DOHH2 (cell line): ENCODE data around the gene MAGI1.

ENCODE experiments used
- H3F3A ChIP-seq: fragments of 200-600 bp; sonication (generic), shearing (Covaris generic); 2 replicates; pipeline ENCODE4 v1.6.0; 2016; ENCODE audit warnings: antibody characterized with exemption, mild to moderate bottlenecking; ENCODE audit not compliant: control insufficient read depth, insufficient read depth
- H3K27ac ChIP-seq: fragments of 200-600 bp; sonication (generic); 2 replicates; pipeline ENCODE4 v1.5.1; 2014; ENCODE audit warnings: low read depth, mild to moderate bottlenecking, low read length, moderate library complexity
- H3K27me3 ChIP-seq: fragments of 200-600 bp; sonication (generic); 2 replicates; pipeline ENCODE4 v1.6.1; 2014; ENCODE audit warnings: mild to moderate bottlenecking, low read length, mixed read lengths; ENCODE audit not compliant: control insufficient read depth
- H3K36me3 ChIP-seq: fragments of 200-600 bp; sonication (generic); 2 replicates; pipeline ENCODE4 v1.6.1; 2014; ENCODE audit warnings: mild to moderate bottlenecking, low read length, moderate library complexity, mixed read lengths; ENCODE audit not compliant: control insufficient read depth
- H3K4me1 ChIP-seq: fragments of 200-600 bp; sonication (generic); 2 replicates; pipeline ENCODE4 v1.6.1; 2014; ENCODE audit warnings: mild to moderate bottlenecking, low read length, mixed read lengths; ENCODE audit not compliant: control insufficient read depth
- H3K4me2 ChIP-seq: fragments of 200-600 bp; sonication (generic); 2 replicates; pipeline ENCODE4 v1.6.0; 2014; ENCODE audit warnings: mild to moderate bottlenecking, low read length, moderate library complexity
- H3K4me3 ChIP-seq: fragments of 200-600 bp; sonication (generic); 2 replicates; pipeline ENCODE4 v1.5.1; 2014; ENCODE audit warnings: mild to moderate bottlenecking, low read length, mixed read lengths
- H3K79me2 ChIP-seq: fragments of 200-600 bp; sonication (generic); 2 replicates; pipeline ENCODE4 v1.6.1; 2014; ENCODE audit warnings: mild to moderate bottlenecking, low read length, mixed read lengths; ENCODE audit not compliant: control insufficient read depth
- H3K9me2 ChIP-seq: fragments of 200-600 bp; sonication (generic); replicated peaks from 2 replicates; pipeline ENCODE4 v1.6.1; 2014; ENCODE audit warnings: mild to moderate bottlenecking, low read length, mixed read lengths; ENCODE audit not compliant: control insufficient read depth
- H3K9me3 ChIP-seq: fragments of 200-600 bp; sonication (generic); 2 replicates; pipeline ENCODE4 v1.6.1; 2014; ENCODE audit warnings: antibody characterized with exemption, low read length, mixed read lengths; ENCODE audit not compliant: control insufficient read depth, insufficient read depth
- H4K20me1 ChIP-seq: fragments of 200-600 bp; sonication (generic); 2 replicates; pipeline ENCODE4 v1.6.0; 2014; ENCODE audit warnings: low read depth, mild to moderate bottlenecking, antibody characterized with exemption, low read length, moderate library complexity; ENCODE audit not compliant: control insufficient read depth, insufficient read depth
- EZH2phosphoT487 ChIP-seq: fragments of 200-600 bp; sonication (generic); IDR thresholded peaks from 2 replicates; pipeline ENCODE4 v1.6.1; 2017; ENCODE audit warnings: borderline replicate concordance, mild to moderate bottlenecking, antibody characterized with exemption, low read length, moderate library complexity, mixed read lengths
- TF ChIP-seq, protein P1 (sequence below): fragments of 200-600 bp; sonication (generic); IDR thresholded peaks from one replicate; pipeline ENCODE4 v1.5.1; 2014; ENCODE audit warnings: antibody characterized with exemption, mild to moderate bottlenecking, low read depth, low read length; ENCODE audit not compliant: poor library complexity, severe bottlenecking

The MAGI1 gene

DNA sequence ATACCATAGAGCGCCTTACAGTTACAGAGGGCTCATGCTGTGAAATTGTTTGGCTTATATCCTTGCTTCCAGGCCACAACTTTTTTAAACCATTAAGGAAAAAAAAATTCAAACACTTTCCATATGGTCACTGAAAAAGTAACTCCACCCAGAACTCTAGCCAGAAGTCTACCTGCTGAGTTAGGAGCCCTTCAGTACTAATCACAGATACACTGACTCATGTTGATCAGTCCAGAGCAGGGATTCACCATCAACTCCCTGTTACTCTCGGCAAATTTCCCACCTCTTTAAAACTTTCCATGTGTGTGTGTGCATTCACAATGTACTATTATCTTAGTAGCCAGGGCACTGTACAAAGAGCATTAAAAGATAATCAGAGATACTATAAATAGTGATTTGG lies 372.8 kb downstream of the MAGI1 start:
- Histone ChIP-seq H3K27ac (no peak overlapping the region), H3K79me2 (no peaks in the 10 kb centered on the region), H3K4me1 (no peaks in the 10 kb centered on the region), H4K20me1 (no peaks in the 10 kb centered on the region), H3K36me3 (no peaks in the 10 kb centered on the region), H3K27me3 (no peaks in the 10 kb centered on the region), H3K4me3 (no peak overlapping the region), H3K9me3 (no peaks in the 10 kb centered on the region), H3K4me2 (no peak overlapping the region), H3K9me2 (no peaks in the 10 kb centered on the region), H3F3A (no peaks in the 10 kb centered on the region)
- TF ChIP-seq EZH2phosphoT487 = no peak
- TF ChIP-seq, protein P1, sequence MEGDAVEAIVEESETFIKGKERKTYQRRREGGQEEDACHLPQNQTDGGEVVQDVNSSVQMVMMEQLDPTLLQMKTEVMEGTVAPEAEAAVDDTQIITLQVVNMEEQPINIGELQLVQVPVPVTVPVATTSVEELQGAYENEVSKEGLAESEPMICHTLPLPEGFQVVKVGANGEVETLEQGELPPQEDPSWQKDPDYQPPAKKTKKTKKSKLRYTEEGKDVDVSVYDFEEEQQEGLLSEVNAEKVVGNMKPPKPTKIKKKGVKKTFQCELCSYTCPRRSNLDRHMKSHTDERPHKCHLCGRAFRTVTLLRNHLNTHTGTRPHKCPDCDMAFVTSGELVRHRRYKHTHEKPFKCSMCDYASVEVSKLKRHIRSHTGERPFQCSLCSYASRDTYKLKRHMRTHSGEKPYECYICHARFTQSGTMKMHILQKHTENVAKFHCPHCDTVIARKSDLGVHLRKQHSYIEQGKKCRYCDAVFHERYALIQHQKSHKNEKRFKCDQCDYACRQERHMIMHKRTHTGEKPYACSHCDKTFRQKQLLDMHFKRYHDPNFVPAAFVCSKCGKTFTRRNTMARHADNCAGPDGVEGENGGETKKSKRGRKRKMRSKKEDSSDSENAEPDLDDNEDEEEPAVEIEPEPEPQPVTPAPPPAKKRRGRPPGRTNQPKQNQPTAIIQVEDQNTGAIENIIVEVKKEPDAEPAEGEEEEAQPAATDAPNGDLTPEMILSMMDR = no peak

DNA sequence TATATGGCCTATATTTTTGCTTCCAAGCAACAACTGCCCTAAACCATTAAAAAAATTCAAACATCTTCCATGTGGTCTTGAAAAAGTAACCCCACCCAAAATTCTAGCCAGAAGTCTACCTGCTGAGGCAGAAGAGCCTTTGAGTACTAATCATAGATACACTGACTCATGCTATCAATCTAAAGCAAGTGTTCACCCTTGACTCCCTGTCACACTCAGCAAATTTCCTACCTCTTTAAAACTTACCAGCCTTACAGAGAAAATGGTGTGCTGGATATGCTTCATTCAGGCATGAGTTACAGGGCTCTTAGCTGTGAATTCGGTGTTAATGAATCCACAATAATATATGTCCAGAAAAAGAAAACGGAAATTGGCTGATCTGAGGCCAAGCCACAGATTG lies 373.8 kb downstream of the MAGI1 start:
- Histone ChIP-seq H3K4me3 (no peak overlapping the region), H3K36me3 (no peaks in the 10 kb centered on the region), H3F3A (no peaks in the 10 kb centered on the region), H3K9me3 (no peaks in the 10 kb centered on the region), H3K4me1 (no peaks in the 10 kb centered on the region), H4K20me1 (no peaks in the 10 kb centered on the region), H3K4me2 (no peak overlapping the region), H3K9me2 (no peaks in the 10 kb centered on the region), H3K27me3 (no peaks in the 10 kb centered on the region), H3K79me2 (no peaks in the 10 kb centered on the region), H3K27ac (no peak overlapping the region)
- no peak for TF ChIP-seq EZH2phosphoT487
- TF ChIP-seq, protein P1 = no peak

DNA sequence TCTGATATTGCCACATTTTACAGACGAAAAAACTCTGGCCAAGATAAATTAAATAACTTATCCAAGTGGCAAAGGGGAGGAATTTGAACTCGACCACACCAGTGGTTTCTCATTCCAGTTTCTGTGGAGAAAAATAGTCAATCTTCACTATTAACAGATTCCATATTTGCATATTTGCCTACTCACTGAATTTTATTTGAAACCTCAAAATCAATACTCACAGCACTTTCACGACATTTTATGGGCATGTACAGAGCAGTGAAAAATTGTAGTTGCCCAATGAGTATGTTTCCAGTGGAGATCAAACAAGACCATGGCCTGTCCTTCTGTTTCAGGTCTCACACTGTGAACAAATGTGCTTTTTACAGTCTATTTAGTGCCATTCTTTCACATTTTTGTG lies 374.3 kb downstream of the MAGI1 start:
- no peak overlapping the region for H3K4me2 ChIP-seq
- H3K27me3 ChIP-seq = no peaks in the 10 kb centered on the region
- H4K20me1 ChIP-seq = no peaks in the 10 kb centered on the region
- no peaks in the 10 kb centered on the region for H3K9me3 ChIP-seq
- no peaks in the 10 kb centered on the region for H3K36me3 ChIP-seq
- H3F3A ChIP-seq = no peaks in the 10 kb centered on the region
- no peaks in the 10 kb centered on the region for H3K4me1 ChIP-seq
- TF ChIP-seq, protein P1 = no peak
- TF ChIP-seq EZH2phosphoT487 = no peak
- H3K4me3 ChIP-seq = no peak overlapping the region
- no peak overlapping the region for H3K27ac ChIP-seq
- H3K9me2 ChIP-seq = no peaks in the 10 kb centered on the region
- no peaks in the 10 kb centered on the region for H3K79me2 ChIP-seq

DNA sequence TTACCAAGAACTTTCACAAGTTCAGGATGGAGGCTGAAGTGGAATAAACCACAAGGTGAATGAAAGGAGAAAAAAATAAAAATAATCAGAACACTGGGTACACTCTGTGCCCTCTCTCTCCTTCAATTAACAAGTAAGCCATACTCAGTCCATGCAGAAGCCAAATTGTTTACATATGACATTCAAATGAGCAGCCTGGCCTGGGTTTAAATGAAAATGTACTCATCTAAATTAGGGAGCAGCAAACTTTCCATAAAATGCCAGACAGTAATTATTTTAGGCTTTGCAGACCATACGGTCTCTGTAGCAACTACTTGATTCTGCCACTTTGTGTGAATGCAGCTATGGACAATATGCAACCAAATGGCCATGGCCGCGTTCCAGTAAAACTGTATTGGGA lies 376.6 kb downstream of the MAGI1 start:
- H3K4me2 ChIP-seq = no peak overlapping the region
- H3K27ac ChIP-seq = no peak overlapping the region
- no peaks in the 10 kb centered on the region for H3K36me3 ChIP-seq
- H3K27me3 ChIP-seq = no peaks in the 10 kb centered on the region
- no peaks in the 10 kb centered on the region for H3F3A ChIP-seq
- no peaks in the 10 kb centered on the region for H3K4me1 ChIP-seq
- no peak for TF ChIP-seq EZH2phosphoT487
- TF ChIP-seq, protein P1 = no peak
- H3K4me3 ChIP-seq = no peak overlapping the region
- H3K9me3 ChIP-seq = no peaks in the 10 kb centered on the region
- H4K20me1 ChIP-seq = no peaks in the 10 kb centered on the region
- H3K9me2 ChIP-seq = no peaks in the 10 kb centered on the region
- no peaks in the 10 kb centered on the region for H3K79me2 ChIP-seq
